ENCODE results near the gene PARP8. TPM values are rescaled to one million over a fixed set of nuclear protein-coding genes. Genes with fewer than 3 reads are reported as not detected.

PARP8 gene
- total RNA-seq, 1 donor from 2014 or later, result 54.6 TPM

DNA sequence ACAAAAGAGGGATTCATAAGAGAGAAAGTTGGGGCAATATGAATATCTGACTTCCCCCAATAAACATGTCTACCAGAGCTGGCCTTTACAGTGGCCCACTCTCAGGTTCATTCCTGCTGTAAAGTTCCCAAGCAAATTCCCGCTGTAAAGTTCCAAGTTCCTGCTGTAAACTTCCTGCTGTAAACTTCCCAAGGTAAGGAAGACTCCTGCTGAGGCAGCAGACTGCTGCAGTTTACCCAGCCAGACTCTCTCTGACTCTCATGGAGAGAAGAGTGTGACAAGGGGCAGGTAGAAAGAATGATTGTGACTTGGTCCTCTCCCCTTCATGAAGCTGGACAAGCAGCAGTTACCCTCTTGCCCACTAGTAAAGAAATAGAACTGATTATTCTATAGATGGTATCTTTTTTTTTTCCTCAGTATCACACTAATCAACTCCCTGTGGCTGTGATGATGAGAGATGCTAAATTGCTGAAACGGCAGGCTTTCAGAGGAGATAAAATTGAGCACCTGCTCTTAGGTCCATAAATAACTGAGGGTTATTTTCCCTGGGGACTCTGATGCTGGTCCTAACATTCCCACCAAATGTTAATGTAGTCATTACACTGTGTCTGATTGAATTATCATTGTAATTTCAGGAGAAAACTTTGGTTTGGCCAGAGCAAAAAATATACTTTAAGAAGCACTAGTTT is 220.4 kb downstream of the PARP8 start:
- Histone ChIP-seq H3K9me3 (no peaks in the 10 kb centered on the region), H3K4me3 (no peak overlapping the region), H3K4me1 (no peaks in the 10 kb centered on the region), H3K27ac (no peak overlapping the region), H3K27me3 (ENCODE audit: low read depth) (no peaks in the 10 kb centered on the region), H3K36me3 (no peaks in the 10 kb centered on the region)
- TF ChIP-seq, protein P1, sequence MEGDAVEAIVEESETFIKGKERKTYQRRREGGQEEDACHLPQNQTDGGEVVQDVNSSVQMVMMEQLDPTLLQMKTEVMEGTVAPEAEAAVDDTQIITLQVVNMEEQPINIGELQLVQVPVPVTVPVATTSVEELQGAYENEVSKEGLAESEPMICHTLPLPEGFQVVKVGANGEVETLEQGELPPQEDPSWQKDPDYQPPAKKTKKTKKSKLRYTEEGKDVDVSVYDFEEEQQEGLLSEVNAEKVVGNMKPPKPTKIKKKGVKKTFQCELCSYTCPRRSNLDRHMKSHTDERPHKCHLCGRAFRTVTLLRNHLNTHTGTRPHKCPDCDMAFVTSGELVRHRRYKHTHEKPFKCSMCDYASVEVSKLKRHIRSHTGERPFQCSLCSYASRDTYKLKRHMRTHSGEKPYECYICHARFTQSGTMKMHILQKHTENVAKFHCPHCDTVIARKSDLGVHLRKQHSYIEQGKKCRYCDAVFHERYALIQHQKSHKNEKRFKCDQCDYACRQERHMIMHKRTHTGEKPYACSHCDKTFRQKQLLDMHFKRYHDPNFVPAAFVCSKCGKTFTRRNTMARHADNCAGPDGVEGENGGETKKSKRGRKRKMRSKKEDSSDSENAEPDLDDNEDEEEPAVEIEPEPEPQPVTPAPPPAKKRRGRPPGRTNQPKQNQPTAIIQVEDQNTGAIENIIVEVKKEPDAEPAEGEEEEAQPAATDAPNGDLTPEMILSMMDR (IDR thresholded peaks at IDR 0.05), result no peak
- ATAC-seq (no peak), DNase-seq (no peak)
- intact Hi-C loops (cut with DNase I), result no loop called here

DNA sequence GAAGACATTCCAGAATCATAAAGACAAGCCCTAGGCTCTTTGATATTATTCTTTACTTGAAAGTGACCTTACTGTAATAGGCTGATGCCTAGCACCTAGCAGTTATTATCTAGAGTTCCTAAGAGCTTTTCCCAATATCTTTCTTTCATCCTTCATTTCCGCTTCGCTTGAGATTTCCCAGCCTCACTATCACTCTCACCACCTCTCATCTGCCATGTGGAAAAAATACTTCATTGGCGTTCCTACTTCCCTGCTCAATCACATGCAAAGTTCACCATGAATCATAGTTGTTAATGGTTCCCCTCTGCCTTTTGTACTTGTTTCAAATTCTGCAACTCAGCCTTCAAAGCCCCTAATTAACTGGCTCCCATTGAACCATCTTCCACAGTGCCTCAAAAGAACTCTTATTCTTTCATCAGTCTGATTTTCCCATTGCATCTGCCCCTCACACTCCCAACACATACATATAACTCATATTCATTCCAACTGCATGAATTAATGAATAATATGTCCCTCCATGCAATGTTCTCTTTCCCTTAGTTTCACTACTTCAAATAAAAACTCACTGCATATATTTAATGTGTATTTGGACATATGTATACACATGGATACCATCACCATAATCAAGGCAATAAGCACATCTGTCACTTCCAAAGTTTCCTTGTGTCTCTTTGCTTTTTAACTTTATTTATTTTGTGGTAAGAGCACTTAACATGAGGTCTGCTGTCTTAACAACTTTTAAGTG is 221.6 kb downstream of the PARP8 start:
- no peaks in the 10 kb centered on the region for H3K4me1 ChIP-seq
- H3K4me3 ChIP-seq, result no peak overlapping the region
- TF ChIP-seq, protein P1 (IDR thresholded peaks at IDR 0.05), result no peak
- ATAC-seq (no peak), DNase-seq (no peak)
- no peaks in the 10 kb centered on the region for H3K9me3 ChIP-seq
- no peak overlapping the region for H3K27ac ChIP-seq
- no peaks in the 10 kb centered on the region for H3K27me3 ChIP-seq (ENCODE audit: low read depth)
- no peaks in the 10 kb centered on the region for H3K36me3 ChIP-seq
- intact Hi-C loops (cut with DNase I), result no loop called here

DNA sequence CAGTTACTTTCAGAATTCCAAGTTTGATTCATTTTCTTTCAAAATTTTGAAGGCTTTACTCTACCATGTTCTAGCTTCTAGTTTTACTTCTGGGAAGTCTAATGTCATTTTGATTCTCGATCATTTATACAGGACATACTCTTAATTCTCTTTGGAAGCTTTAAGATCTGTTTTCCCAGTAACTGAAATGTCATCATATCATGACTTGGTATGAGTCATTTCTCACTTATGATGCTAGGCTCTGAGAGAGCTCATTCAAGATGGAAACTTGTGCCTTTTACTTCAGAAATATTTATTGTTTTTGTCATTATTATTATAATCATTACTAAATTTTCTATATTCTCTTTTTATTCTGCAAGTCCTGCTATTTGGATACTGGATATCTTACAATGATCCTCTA is 222.3 kb downstream of the PARP8 start:
- no peaks in the 10 kb centered on the region for H3K27me3 ChIP-seq (ENCODE audit: low read depth)
- H3K4me3 ChIP-seq, result no peak overlapping the region
- no peak overlapping the region for H3K27ac ChIP-seq
- H3K9me3 ChIP-seq, result no peaks in the 10 kb centered on the region
- no peak for ATAC-seq
- no peaks in the 10 kb centered on the region for H3K36me3 ChIP-seq
- intact Hi-C loops (cut with DNase I), result no loop called here
- H3K4me1 ChIP-seq, result no peaks in the 10 kb centered on the region
- TF ChIP-seq, protein P1 (IDR thresholded peaks at IDR 0.05), result no peak
- no peak for DNase-seq

DNA sequence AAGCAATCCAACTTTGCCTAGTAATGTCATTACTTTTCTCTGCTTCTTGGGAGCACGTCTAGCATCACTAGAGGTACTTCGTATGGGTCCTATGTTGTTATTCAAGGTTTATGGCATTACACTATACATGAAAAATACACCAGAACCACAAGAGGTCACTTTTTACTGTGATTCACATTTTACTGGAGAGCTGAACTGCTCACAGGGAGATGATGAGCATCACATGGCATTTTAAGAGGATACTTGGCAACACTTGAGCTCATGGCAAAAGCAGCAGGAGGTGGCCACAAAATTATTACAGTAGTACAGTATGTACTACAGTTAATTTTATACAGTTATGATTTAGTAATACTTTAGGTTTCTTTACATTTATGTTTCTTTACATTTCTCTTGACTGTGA is 223.4 kb downstream of the PARP8 start:
- no peaks in the 10 kb centered on the region for H3K9me3 ChIP-seq
- intact Hi-C loops (cut with DNase I), result no loop called here
- no peaks in the 10 kb centered on the region for H3K27me3 ChIP-seq (ENCODE audit: low read depth)
- no peak overlapping the region for H3K4me3 ChIP-seq
- no peak for DNase-seq
- no peak overlapping the region for H3K27ac ChIP-seq
- no peaks in the 10 kb centered on the region for H3K36me3 ChIP-seq
- no peaks in the 10 kb centered on the region for H3K4me1 ChIP-seq
- TF ChIP-seq, protein P1 (IDR thresholded peaks at IDR 0.05), result no peak
- no peak for ATAC-seq

Other genes with a start within 250 kb of the PARP8 start
- gene EMB, start 225.3 kb upstream of the PARP8 start, total RNA-seq, result 30.3 TPM